LoVo (cell line): ENCODE data around the gene PLPPR1.
"Not testable (repeated sequence)": the region's sequence is repeated elsewhere in the genome, so short reads cannot be mapped to it uniquely, and the experiment has no call there.

Experiments used
- DNase-seq: peaks from one replicate; pipeline ENCODE4 v3.0.0-alpha.2; 2016; ENCODE audit warnings: low spot score

Gene PLPPR1

GRCh38 chr9:101028346-101029314 lies at the start of gene PLPPR1:
Gene PLPPR1, plus strand, starts transcription at chr9:101028727.
- DNase-seq: no peak

DNA sequence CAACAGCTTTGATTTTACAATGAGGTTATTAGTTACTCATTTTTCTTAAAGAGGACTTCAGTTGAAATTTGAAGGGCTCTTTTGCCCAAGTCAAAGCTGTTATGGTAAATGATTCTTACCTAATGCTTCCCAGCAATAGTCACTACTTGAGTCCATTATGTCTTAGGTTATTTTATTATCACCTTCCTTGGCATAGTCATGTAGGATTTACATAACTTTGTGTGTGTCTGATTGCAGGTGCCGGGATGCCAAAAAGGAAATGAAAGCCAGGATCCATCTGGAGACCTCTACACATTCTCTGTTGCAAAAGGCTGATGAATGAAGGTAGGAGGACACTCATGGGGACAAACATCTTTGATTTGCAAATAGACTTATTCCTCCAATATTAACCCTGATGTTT lies 38.8 kb upstream of the PLPPR1 start:
- DNase-seq: no peak

- no peak for DNase-seq
Measured at GRCh38 chr9:100990605-100991381, 37.7 kb upstream of the PLPPR1 start.

- no peak for DNase-seq
Measured at GRCh38 chr9:100992632-100993031, 35.9 kb upstream of the PLPPR1 start.

GRCh38 chr9:100999906-101000544 lies 28.5 kb upstream of the PLPPR1 start:
- DNase-seq: no peak

DNA sequence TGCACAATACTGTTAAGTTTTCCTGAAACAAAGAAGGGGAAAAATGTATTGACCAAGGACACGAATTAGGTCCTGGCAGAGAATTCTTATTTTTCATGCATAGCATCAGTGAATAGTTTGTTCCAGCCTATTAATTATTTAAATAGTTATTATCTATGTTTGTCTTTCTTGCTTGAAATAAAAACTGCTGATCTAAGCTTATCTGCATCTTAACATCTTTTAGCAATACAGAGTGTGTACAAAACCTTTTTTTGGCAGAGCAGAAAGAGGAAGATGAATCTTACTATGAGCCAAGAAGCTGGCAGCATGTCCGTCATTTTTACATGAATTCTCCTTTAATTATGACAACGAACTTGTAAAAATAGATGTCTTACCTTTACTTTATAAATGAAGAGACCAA lies 23.3 kb upstream of the PLPPR1 start:
- DNase-seq: no peak

DNA sequence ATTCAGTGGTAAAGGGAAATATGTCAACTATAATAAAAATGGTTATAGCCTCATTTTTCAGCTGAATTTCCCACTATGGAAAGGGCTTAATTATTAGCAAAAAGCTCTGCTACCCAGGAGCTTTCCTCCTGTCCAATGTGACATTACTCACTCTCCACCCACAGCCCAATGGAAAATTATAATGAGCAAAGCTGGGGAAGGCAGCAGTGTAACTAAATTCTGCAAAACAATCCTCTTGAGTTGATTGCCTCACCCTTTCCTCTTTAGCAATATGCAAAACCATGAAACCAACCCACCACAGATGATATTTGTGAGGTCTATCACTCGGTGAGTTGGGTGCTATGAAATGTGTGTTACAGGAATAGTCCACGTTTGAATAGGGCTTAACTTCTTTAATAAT lies 14.0 kb upstream of the PLPPR1 start:
- no peak for DNase-seq

GRCh38 chr9:101018467-101018866 lies 10.1 kb upstream of the PLPPR1 start:
- DNase-seq: no peak

GRCh38 chr9:101022704-101023103 lies 5.8 kb upstream of the PLPPR1 start:
- DNase-seq: no peak

GRCh38 chr9:101025940-101026339 lies 2.6 kb upstream of the PLPPR1 start:
- DNase-seq: no peak

DNA sequence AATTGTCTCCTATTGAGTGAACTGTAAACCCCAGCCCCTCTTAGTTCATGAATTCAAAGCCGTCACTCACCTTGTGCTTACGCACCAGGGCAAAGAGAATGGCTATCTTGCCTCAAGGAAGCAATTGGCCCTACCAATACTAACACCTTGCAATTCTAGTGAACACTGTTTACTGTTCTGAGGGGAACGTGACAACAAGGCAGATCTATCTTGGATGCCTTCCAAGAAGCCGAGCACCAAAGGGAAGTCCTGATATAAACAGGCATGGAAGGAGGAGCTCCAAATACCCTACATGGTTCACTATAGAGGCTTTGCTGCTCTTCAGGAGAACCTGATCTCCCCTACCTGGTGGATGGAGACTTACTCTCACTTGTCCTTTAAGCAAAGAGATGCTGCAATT lies 1.7 kb upstream of the PLPPR1 start:
- DNase-seq: no peak

DNA sequence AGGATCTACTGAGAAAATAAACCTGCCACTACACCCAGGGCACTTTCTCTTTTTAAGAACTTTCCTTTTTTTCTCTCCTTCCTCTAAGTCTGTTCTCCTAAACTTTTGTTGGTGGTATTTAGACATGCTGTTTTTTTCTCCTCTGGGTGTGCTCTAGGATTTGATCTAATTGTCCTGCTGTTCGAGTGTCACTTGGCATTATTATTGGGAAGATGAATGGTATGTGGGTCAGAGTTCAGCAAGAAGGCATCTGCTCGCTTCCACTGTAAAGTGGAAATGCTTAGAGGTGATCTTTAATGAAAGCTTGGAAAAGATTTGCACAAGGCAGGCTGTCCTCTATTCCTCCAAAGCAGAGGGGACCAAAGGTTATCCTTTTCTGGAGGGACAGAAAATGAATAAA lies 1.3 kb upstream of the PLPPR1 start:
- DNase-seq: no peak

DNA sequence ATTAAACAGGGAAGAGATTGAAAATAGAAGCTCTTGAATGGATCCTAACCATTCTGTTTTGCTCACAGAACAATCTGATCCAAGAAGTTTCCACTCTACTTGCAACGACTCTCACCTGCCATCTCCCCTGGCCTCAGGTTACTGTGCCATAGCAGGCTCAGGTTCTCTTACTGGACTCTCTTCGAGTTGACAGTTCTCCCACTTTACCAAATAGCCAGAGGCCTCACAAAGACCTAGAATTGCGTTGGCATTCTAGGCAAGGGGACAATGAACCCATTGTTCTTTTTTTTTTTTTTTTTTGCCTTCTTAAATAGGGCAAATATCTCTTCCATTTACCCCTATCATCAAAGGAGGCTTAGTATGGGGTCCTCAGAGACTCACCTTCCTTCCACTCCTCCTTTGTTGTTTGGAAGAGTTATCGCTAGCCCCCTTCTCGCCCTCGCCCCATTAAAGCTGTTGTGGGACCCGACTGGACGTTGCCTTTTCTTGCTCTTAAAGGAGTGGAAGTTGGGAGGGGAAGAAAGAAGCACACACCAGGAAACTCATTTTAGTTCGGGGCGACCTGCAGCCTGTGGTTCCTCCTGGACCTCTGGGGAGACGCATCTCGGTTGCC lies 688 bp upstream of the PLPPR1 start:
- DNase-seq: no peak

DNA sequence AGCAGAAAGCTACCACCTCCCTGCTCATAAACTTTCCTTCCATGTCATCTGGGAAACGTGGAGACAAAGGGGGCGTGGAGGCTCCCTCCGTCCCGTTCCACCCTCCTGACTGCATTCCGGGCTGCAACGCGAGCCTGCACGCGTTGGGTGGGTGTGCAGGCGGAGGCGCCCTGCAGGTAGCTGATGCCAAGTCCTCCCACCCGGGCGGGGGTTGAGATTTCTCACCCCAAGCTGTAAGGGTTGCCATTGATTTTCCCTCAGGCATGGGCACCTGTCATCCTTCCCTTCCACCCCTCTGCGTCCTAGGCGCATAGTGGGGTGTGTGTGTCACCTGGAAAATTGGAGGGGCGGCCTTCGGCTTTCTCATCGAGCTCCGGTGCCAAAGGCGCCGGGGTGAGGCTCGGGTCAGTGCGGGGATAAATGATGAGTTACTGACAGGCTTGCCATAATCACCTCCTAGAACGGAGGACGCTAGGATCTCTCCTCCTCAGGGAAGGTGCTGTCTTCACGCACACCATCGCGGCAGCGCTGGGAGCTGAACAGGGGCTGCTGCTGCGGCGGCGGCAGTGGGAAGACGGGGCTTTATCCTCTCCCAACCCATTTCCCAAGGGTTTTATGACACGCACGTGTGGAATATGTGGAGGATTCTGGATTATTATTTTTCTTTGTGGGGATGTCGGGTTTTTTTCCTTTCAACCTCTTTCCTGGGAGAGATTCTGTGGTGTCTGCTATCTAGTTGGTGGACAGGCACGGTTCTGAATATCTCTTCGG lies 973 bp downstream of the PLPPR1 start:
- no peak for DNase-seq

GRCh38 chr9:101030086-101030391 lies 1.5 kb downstream of the PLPPR1 start:
- DNase-seq: no peak

- DNase-seq: no peak
Measured at GRCh38 chr9:101032426-101032825, 3.9 kb downstream of the PLPPR1 start.

GRCh38 chr9:101034222-101034621 lies 5.7 kb downstream of the PLPPR1 start:
- DNase-seq: no peak

GRCh38 chr9:101035098-101035497 lies 6.6 kb downstream of the PLPPR1 start:
- no peak for DNase-seq

GRCh38 chr9:101037430-101037829 lies 8.9 kb downstream of the PLPPR1 start:
- no peak for DNase-seq

- no peak for DNase-seq
Measured at GRCh38 chr9:101038488-101038887, 10.0 kb downstream of the PLPPR1 start.

GRCh38 chr9:101039581-101039980 lies 11.1 kb downstream of the PLPPR1 start:
- not testable (repeated sequence) for DNase-seq
